OCI-LY7 (cell line): ENCODE measurements around the gene CSTF1.

Experiments used
- CTCF ChIP-seq: fragments of 200-600 bp; sonication (generic); conservative IDR thresholded peaks from 2 replicates; pipeline ENCODE4 v1.5.1; 2014; ENCODE audit warnings: mild to moderate bottlenecking, antibody characterized with exemption, low read length, moderate library complexity, mixed read lengths
- EZH2phosphoT487 ChIP-seq: fragments of 200-600 bp; sonication (generic); IDR thresholded peaks from 2 replicates; pipeline ENCODE4 v1.6.1; 2018; ENCODE audit warnings: low read depth, borderline replicate concordance, mild to moderate bottlenecking, mixed run types, antibody characterized with exemption, low read length, moderate library complexity, mixed read lengths

GRCh38 chr20:56420028-56420427 lies 27.6 kb downstream of the CSTF1 start:
- TF ChIP-seq CTCF: no peak
- TF ChIP-seq EZH2phosphoT487: no peak
